HG03521 (cell line): ENCODE measurements around the gene LIPM.

Experiments used
- ATAC-seq: cut with Tn5 transposase; IDR thresholded peaks from one replicate; pipeline ENCODE4 v1.9.1; 2021; ENCODE audit warnings: mild to moderate bottlenecking, moderate library complexity; ENCODE audit not compliant: unreplicated experiment

Gene LIPM

GRCh38 chr10:88802523-88803285 is at the start of gene LIPM:
Gene LIPM (plus strand): TSS chr10:88802730. CDS start chr10:88802897, 167 bp downstream.
- no peak for ATAC-seq

GRCh38 chr10:88754287-88754686 is 48.2 kb upstream of the LIPM start:
- no peak for ATAC-seq

GRCh38 chr10:88755753-88756152 is 46.8 kb upstream of the LIPM start:
- ATAC-seq, result no peak

GRCh38 chr10:88756660-88757059 is 45.9 kb upstream of the LIPM start:
- ATAC-seq, result no peak

GRCh38 chr10:88759366-88760101 is 43.0 kb upstream of the LIPM start, which contains the start of gene LIPN:
Gene LIPN (plus strand): TSS chr10:88760020. CDS start chr10:88761406, 1,386 bp downstream.
- ATAC-seq, result no peak

GRCh38 chr10:88762906-88763305 is 39.6 kb upstream of the LIPM start:
- no peak for ATAC-seq

GRCh38 chr10:88763441-88763840 is 39.1 kb upstream of the LIPM start:
- ATAC-seq, result no peak

GRCh38 chr10:88764110-88764509 is 38.4 kb upstream of the LIPM start:
- ATAC-seq, result no peak

- ATAC-seq, result no peak
Measured at GRCh38 chr10:88765816-88766215, 36.7 kb upstream of the LIPM start.

GRCh38 chr10:88769384-88769783 is 33.1 kb upstream of the LIPM start:
- ATAC-seq, result no peak

- no peak for ATAC-seq
Measured at GRCh38 chr10:88781206-88781605, 21.3 kb upstream of the LIPM start.

- ATAC-seq, result no peak
Measured at GRCh38 chr10:88782222-88782621, 20.3 kb upstream of the LIPM start.

- ATAC-seq, result no peak
Measured at GRCh38 chr10:88783724-88784123, 18.8 kb upstream of the LIPM start.

GRCh38 chr10:88786032-88786770 is 16.3 kb upstream of the LIPM start:
- ATAC-seq, result no peak

GRCh38 chr10:88787463-88787862 is 15.1 kb upstream of the LIPM start:
- ATAC-seq, result no peak

- no peak for ATAC-seq
Measured at GRCh38 chr10:88788924-88789323, 13.6 kb upstream of the LIPM start.

- no peak for ATAC-seq
Measured at GRCh38 chr10:88791924-88792323, 10.6 kb upstream of the LIPM start.

- no peak for ATAC-seq
Measured at GRCh38 chr10:88792661-88793060, 9.9 kb upstream of the LIPM start.

GRCh38 chr10:88793712-88794299 is 8.7 kb upstream of the LIPM start:
- ATAC-seq, result no peak

GRCh38 chr10:88794731-88795130 is 7.8 kb upstream of the LIPM start:
- no peak for ATAC-seq
